Activated gamma-delta T cell treated with anti-CD3 and anti-CD28 coated beads, Interleukin-2, amount 50 U/mL, for 16 hours (primary cell): ENCODE results near the gene SLC4A2.
"Not testable (repeated sequence)": the region's sequence is repeated elsewhere in the genome, so short reads cannot be mapped to it uniquely, and the experiment has no call there.

Experiments used
- DNase-seq: peaks from one replicate; pipeline ENCODE4 v3.0.0-alpha.2; 2020; ENCODE audit warnings: low read depth

The SLC4A2 gene

DNA sequence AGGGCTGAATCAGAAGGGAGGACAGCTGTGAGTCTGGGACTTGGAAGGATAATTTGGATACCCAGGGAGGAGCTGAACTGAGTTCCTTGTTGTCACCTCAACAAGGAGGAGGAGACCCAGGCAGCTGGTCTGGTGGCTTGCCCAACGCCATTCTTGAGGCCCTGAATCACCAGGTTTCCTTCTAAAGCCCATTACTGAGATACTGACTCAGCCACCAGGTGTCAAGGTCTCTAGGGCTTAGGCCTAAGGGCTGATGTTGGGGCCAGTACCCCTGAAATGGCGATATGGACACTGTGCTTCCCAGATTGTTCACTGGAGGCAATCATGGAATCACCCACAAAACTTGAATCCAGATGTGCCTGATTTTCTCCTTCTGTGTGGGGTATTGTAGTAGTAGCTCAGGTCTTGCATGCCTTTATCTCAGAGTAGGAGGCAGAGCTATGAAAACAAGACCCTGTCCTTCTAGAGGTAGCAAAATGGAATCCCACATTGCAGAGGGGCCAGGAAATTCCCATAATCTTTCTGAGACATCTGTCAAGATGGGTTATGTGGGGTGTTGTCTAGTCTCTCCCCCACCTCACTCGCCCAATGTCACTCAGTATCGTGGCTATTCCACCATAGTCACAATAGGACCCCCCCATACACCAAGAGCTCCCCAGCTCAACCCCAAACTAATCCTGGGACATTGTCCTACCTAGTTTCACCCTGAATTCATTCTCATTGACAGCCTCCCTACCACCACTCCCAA is 33.3 kb upstream of the SLC4A2 start:
- no peak for DNase-seq

DNA sequence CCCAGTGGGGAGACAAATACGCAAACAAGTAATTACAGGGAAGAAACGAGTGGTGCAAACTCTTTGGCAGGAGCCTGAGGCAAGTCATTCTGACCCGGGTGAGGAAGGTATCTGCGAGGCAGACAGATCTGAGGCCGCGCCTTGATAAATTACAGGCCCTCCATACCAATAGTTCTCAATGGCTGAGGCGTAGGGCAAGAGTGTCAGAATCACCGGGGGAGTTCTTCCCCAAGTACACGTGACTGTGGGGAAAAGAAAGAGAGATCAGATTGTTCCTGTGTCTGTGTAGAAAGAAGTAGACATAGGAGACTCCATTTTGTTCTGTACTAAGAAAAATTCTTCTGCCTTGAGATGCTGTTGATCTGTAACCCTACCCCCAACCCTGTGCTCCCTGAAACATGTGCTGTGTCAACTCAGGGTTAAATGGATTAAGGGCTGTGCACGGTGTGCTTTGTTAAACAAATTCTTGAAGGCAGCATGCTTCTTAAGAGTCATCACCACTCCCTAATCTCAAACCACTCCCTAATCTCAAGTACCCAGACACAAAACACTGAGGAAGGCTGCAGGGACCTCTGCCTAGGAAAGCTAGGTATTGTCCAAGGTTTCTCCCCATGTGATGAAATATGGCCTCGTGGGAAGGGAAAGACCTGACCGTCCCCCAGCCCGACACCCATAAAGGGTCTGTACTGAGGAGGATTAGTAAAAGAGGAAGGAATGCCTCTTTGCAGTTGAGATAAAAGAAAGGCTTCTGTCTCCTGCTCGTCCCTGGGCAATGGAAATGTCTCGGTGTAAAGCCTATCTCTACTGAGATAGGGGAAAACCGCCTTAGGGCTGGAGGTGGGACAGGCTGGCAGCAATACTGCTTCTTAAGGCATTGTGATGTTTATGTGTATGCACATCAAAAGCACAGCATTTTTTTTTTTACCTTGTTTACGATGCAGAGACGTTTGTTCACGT is 32.3 kb upstream of the SLC4A2 start:
- not testable (repeated sequence) for DNase-seq

DNA sequence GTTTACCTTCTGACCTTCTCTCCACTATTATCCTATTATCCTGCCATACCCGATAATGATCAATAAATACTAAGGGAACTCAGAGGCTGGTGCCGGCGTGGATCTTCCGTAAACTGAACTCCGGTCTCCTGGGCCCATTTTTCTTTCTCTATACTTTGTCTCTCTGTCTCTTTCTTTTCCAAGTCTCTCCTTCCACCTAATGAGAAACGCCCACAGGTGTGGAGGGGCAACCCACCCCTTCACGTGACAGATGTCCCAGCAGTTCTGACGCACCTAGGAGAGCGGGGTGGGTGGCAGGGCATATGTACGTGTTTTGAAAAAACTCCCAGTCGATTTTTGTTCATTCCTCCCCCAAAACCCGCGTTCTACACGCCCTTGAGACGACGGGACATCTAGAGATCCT is 31.7 kb upstream of the SLC4A2 start:
- DNase-seq = not testable (repeated sequence)

DNA sequence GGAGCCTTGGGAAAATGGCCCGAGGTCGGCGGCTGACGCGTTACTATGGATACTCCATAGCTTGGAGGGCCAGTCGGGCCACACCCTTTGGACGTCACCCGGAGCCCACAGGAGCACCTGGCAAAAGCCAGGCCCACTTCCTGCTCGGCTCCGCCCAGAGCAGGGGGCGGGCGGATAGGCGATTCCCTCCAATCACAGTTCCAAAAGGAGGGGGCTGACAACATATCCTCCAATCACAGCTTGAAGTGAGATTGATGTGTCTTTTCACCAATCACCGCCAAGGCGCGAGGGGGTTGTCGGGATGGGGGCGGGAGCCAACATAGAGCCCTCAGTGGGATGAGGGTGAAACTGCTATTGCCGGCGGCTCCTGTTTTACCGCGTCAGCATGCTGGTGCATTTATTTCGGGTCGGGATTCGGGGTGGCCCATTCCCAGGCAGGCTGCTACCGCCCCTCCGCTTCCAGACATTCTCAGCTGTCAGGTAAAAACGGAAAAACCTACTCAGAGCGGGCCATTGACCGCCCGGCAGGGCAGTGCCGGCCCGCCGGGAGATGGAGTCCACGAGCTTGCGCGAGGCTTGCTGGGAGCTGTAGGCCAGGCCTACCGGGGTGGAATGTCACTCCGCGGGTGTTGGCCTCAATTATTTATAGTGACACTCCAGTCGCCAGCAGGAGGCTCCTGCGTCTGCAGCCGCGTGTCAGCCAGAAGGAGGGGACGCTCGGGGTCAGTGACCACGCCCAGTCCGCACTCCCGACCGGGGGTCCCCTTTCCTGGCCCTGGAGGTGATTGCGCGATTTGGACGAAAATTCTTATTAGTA is 31.1 kb upstream of the SLC4A2 start, which contains the start of gene ABCB8:
ABCB8 (plus strand) TSS at position 320 of the 817 bp plus-strand sequence; CDS start at position 386, 66 bp downstream.
- DNase-seq = peak; percentile 96

DNA sequence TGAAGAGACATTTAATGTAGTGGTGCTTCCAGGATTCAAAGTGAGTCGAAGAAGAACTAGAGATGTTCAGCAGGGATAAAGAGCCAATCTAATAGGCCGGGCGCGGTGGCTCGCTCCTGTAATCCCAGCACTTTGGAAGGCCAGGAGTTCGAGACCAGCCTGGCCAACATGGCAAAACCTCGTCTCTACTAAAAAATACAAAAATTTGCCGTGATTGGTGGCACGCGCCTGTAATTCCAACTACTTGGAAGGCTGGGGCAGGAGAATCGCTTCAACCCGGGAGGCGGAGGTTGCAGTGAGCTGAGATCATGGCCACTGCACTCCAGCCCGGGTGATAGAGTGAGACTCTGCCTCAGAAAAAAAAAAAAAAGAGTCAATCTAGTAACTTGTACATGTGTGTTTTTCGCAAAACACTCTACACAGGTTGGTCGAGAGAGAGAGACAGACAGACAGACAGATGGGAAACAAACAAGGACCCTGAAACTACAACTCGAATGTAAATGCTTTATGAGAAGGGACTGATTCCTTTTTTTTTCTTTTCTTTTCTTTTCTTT is 30.4 kb upstream of the SLC4A2 start:
- no peak for DNase-seq

DNA sequence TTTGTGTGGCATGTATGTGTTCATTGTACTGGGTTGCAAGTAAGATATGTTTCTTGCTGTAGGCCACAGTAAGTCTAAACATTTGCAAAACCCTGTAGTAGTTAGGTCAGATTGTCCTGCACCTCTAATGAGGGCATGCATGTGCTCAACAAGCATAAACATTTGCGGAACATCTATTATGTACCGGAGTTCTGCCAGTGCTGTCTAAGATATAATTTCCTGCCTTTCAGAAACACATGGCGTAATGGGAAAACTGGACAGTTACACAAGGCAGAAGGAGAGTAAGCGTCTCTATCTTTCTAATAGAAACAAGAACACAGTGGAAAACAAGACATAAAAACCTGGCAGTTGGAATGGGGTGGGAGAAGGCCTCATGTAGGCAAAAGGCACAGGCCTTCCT is 28.4 kb upstream of the SLC4A2 start:
- no peak for DNase-seq

DNA sequence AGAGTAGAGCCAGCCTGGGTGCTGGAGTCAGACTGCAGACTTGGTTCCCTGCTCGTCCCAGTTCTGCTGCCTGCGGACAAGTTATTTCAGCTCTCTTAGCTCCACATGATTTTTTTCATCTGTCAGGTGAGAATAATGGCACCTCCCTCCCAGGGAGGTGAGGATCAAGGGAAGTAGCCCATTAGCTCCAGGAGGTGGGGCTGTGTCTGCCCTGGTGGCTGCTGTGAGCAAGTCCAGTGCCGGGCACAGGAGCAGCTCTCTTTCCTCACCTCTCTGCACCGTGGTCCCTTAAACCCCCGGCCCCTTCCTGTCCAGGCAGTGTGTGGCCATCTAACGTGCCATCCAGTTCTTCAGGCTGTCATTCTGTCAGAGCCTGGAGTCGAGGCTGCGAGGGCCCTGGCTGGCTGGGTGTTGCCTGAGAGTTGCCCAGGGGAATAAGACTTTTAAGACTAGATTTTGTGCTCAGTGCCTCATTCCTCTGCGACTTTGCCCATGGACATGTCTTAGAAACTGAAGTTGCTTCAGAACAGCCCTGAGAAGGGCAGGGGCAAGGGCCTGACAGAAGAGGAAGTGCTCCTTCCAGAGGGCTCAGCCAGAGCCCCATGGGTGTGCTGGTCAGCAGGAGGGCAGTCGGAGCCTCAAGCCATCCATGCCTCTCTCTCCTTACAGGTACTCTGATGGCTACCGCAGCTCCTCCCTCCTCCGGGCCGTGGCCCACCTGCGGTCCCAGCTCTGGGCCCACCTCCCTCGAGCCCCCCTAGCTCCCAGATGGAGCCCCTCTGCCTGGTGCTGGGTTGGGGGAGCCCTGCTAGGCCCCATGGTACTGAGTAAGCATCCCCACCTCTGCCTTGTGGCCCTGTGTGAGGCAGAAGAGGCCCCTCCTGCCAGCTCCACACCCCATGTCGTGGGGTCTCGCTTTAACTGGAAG is 26.2 kb upstream of the SLC4A2 start:
- DNase-seq = no peak

DNA sequence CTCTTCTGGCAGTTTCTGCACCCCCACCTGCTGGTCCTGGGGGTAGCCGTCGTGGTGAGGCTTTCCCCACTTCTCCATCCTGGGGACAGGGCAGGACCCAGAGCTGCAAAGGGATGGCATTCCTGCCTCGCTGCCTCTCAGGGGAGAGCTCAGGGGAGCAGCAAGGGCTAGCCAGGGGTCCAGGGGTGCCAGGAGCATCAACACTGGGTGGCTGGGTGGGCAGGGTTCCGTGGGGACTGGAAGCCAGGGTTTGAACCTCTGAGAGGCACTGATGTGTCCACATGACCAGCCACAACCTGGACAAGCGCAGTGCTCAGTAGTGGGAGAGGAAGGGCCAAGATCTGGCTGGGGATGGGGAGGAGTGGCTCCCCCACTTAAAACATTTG is 25.5 kb upstream of the SLC4A2 start:
- DNase-seq = no peak

DNA sequence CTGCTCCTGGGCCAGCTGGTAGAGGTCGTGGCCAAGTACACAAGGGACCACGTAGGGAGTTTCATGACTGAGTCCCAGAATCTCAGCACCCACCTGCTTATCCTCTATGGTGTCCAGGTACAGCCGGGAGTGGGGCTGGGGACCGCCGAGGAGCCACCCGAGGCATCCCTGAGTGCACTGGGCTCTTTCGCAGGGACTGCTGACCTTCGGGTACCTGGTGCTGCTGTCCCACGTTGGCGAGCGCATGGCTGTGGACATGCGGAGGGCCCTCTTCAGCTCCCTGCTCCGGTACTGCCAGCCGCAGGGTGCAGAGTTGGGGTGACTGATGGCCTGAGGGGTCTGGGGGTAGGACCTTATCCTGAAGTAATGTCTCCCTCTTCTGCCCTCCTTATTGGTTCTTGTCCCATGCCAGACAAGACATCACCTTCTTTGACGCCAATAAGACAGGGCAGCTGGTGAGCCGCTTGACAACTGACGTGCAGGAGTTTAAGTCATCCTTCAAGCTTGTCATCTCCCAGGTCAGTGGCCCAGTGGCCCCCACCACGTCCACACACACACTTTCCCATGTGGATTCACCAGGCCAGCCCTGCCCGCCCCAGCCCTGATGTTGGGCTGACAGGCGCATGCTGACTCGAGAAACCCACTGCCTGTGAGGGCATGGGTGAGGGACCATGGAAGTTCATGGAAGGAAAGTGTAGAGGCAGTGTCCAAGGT is 24.9 kb upstream of the SLC4A2 start:
- DNase-seq = no peak

DNA sequence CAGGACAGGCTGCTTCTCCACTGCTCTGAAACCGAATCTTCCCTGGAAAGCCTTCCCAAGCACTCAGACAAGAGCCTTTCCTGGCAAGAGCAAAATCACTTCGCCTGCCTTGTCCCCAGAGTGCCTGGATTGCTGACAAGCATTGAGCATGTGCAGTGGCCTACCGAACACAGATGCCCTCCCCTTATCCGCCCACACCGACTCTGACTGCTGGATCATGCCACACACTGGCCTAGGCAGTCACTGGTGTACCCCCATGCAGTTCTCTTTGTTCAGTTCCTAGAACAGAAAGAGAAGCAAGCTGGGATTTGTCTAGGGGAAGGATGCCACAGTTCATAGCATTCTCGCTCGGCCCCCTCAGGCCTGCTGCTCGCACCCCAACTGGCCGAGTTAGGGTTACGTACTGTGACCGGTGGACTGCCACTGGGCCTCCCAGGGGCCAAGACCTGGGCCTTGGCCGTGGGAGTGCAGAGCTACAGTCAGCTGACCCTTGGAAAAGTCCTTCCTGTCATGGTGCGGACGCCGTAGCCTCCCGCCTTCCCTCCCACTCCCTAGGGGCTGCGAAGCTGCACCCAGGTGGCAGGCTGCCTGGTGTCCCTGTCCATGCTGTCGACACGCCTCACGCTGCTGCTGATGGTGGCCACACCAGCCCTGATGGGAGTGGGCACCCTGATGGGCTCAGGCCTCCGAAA is 24.2 kb upstream of the SLC4A2 start:
- DNase-seq = no peak

DNA sequence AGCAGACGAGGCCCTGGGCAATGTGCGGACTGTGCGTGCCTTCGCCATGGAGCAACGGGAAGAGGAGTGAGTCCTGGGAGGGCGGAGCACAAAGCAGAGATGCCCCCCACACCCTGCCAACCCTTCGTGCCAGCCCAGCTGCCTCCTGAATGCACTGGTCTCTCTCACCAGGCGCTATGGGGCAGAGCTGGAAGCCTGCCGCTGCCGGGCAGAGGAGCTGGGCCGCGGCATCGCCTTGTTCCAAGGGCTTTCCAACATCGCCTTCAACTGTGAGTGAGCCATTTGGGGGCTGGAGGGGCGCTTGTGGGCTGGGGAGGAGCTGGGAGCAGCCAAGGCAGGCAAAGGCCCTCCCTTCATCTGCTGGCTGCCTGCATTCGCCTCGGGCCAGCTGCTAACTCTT is 23.5 kb upstream of the SLC4A2 start:
- DNase-seq = no peak

DNA sequence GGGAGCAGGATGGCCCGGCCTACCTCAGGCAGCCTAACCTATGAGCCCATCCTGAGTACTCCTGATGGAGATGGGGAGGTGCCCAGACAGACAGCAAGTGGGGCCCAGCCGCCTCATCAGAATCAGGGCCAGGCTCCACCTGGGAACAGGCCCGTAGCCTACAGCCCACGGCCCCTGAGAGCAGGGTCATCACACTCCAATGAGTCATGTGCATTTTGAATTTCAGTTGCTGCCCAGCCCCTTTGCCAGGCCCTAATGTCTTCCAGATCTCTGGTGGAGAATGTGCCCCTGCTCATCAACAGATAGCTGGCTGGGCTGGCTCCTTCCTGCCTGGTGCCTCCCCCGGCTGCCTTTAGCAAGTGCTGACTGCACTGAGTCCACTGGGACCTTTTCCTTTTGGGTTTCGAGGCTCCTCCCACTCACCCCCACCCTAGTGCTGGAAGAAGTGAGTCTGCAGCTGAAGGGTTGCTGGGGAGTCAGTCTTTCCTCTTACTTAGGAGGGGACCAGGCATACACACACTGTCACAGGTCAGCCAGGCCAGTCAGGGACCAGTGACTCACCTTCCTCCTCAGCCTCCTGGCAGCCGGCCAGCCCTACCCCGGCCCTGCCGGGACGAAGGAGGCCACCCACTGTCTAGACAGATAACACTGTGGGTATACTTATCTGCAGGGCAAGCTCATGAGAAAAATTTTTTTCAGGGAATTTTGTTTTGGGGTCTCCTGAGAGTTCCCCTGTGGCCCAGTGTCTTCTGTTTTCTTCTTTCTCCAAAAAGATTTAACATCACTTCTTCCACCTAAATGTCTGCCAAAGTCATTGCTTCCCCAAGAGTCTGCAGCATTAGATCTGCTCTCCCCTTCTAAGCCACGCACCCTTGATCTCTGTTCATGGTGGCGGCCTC is 20.2 kb upstream of the SLC4A2 start:
- DNase-seq = peak; percentile 46

DNA sequence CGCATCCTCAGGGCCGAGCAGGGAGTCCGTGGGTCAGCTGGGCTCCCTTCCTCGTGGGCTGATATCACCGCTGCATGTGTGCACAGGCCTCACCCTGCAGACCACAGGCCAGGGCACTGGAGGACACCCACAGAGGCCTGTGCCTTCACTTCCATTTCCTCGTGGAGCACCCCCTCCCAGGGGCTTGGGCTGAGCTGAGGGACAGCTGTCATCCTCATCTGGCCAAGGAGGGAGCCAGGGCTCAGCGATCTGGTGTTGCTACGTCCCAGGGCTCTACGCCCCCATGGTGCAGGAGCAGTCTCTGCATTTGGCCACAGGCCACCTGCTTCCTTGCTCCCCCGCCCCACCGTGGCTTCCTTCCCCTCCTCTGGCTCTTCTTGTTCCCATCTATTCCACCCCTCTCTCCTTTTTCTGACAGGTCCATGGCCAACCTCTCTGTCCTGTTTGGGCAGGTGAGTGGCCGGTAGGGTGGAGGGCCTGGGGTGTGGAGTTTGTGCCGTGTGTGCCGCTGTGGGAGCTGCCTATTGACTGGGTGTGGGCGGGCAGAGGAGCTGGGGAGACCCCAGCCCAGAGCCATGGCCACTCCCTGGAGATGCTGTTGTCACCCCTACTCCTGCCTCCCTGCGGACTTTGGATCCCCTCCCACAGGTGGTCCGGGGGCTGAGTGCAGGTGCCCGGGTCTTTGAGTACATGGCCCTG is 19.4 kb upstream of the SLC4A2 start:
- no peak for DNase-seq

DNA sequence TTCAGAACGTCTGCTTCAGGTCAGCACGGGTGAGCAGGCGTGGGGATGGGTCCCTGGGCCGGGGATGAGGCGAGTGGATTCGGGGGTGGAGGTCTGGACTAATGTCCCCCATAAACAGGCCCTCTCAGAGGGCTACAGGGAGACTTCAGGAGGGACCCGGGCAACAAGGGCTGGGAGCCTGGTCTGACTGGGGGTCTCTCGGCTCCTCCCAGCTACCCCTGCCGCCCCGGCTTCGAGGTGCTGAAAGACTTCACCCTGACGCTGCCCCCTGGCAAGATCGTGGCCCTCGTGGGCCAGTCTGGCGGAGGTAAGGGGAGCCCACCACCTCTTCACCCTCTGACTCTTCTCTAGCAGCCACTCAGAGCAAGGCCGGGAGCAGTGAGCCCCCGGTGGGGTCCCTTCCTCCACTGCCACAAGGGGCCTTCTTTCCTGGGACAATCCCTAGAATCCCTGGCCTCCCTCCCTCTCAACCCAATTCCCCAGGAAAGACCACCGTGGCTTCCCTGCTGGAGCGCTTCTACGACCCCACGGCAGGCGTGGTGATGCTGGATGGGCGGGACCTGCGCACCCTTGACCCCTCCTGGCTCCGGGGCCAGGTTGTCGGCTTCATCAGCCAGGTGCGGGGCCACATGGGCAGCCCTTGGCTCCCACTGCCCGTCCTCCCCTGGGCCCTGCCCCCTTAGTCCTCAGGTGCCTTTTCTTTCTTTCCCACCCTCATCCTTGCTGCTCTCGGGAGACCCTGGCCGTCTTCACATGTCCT is 18.6 kb upstream of the SLC4A2 start:
- no peak for DNase-seq

DNA sequence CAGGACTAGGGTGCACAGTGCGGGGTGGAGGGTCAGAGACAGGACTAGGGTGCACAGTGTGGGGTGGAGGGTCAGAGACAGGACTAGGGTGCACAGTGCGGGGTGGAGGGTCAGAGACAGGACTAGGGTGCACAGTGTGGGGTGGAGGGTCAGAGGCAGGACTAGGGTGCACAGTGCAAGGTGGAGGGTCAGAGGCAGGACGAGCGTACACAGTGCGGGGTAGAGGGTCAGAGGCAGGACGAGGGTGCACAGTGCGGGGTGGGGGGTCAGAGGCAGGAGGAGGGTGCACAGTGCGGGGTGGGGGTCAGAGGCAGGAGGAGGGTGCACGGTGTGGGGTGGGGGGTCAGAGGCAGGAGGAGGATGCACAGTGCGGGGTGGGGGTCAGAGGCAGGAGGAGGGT is 15.9 kb upstream of the SLC4A2 start:
- DNase-seq = not testable (repeated sequence)

DNA sequence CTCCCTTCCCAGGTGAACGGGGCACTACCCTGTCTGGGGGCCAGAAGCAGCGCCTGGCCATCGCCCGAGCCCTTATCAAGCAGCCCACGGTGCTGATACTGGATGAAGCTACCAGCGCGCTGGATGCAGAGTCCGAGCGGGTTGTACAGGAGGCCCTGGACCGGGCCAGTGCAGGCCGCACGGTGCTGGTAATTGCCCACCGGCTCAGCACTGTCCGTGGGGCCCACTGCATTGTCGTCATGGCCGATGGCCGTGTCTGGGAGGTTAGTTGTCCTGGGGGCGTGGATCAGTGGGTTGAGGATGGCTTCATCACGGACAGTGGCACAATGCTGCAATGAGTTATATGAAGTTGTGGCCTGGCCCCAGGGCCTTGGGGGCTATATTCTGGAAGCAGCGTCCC is 15.4 kb upstream of the SLC4A2 start:
- no peak for DNase-seq

DNA sequence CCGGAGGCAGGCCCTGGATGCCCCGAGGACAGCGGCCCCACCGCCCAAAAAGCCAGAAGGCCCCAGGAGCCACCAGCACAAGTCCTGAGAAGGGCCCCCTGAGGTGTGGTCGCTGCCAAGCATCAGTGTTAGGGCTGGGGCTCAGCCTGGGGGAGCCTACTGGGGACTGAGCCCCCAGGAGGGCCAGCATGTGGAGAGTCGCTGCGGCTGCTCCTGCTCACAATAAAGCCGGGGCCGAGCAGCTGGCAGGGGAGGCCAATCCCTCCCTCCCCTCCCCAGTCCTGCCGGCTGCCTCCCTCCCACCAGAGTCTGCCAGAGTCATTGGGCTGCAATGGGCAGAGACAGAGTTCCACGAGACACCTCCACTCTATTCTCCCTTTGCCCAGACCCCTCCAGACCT is 14.1 kb upstream of the SLC4A2 start:
- DNase-seq = no peak
